Peyer's patch (tissue), 4 donors: Measurements from ENCODE around the gene DNAJB8.

Source experiments
- POLR2A ChIP-seq, 2 donors: fragments of 450-650 bp; IDR thresholded peaks; one replicate each; pipeline ENCODE4 v1.5.1; 2017; ENCODE audit warnings: antibody characterized with exemption in 2 of 2, mild to moderate bottlenecking in 2 of 2, moderate library complexity in 2 of 2
- TF ChIP-seq, protein P1 (sequence below), 6 experiments: fragments of 450-650 bp in 4 of 6; fragments of 200-600 bp in 2 of 6; sonication (generic) in 1 of 6; IDR thresholded peaks; one replicate each; pipeline ENCODE4 v1.5.1; 2017 to 2019; ENCODE audit warnings: antibody characterized with exemption in 6 of 6, mild to moderate bottlenecking in 3 of 6, moderate library complexity in 1 of 6

DNA sequence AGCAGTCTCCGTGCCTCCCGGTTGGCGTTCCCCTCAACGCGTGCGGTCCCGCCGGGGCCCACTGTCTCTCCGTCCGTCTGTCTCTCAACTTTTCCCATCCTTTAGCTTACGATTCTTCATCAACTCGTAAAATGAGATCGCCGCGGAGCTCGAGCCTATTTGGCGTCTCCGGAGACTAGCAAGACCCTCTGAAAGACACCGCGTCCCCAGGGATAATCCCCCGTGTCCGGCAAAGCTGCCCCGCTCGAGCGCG lies 22.9 kb upstream of the DNAJB8 start:
- no peak for TF ChIP-seq POLR2A (IDR thresholded peaks at IDR 0.05)
- TF ChIP-seq, protein P1, sequence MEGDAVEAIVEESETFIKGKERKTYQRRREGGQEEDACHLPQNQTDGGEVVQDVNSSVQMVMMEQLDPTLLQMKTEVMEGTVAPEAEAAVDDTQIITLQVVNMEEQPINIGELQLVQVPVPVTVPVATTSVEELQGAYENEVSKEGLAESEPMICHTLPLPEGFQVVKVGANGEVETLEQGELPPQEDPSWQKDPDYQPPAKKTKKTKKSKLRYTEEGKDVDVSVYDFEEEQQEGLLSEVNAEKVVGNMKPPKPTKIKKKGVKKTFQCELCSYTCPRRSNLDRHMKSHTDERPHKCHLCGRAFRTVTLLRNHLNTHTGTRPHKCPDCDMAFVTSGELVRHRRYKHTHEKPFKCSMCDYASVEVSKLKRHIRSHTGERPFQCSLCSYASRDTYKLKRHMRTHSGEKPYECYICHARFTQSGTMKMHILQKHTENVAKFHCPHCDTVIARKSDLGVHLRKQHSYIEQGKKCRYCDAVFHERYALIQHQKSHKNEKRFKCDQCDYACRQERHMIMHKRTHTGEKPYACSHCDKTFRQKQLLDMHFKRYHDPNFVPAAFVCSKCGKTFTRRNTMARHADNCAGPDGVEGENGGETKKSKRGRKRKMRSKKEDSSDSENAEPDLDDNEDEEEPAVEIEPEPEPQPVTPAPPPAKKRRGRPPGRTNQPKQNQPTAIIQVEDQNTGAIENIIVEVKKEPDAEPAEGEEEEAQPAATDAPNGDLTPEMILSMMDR (IDR thresholded peaks at IDR 0.05), result no peak
